Prostate gland (tissue), 2 donors: ENCODE data around the gene CCDC121.

ENCODE experiments used
- POLR2AphosphoS5 ChIP-seq: sonication (generic); formaldehyde crosslinking; IDR thresholded peaks from one replicate; pipeline ENCODE4 v1.6.1; 2017; ENCODE audit warnings: antibody characterized with exemption
- TF ChIP-seq, protein P1 (sequence below), 4 experiments: fragments of 200-600 bp in 2 of 4; fragments of 450-650 bp in 2 of 4; sonication (generic) in 2 of 4; IDR thresholded peaks; 1 replicate in 3 of 4; 2 replicates in 1 of 4; pipeline ENCODE4 v1.5.1; 2016 to 2019; ENCODE audit warnings: antibody characterized with exemption in 4 of 4, mild to moderate bottlenecking in 2 of 4, moderate library complexity in 2 of 4

DNA sequence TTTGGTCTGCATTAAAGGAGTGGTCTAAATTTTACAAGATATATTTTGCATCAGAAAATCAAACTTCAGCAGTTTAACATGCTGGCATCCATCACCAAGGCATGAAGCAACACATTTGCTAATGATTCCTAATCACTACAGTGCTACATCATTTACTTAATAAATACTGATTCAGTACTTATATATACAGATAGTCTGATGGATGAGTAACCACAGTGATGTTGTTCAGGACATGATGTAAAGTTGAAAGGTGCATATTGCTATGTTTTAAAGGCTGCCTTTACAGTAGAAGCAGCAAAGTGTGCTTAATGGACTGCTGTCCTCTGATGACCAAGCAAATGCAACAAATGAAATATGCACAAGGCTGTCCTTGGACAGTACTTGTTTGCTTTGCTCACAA lies 23.5 kb upstream of the CCDC121 start:
- no peak for TF ChIP-seq POLR2AphosphoS5
- TF ChIP-seq, protein P1, sequence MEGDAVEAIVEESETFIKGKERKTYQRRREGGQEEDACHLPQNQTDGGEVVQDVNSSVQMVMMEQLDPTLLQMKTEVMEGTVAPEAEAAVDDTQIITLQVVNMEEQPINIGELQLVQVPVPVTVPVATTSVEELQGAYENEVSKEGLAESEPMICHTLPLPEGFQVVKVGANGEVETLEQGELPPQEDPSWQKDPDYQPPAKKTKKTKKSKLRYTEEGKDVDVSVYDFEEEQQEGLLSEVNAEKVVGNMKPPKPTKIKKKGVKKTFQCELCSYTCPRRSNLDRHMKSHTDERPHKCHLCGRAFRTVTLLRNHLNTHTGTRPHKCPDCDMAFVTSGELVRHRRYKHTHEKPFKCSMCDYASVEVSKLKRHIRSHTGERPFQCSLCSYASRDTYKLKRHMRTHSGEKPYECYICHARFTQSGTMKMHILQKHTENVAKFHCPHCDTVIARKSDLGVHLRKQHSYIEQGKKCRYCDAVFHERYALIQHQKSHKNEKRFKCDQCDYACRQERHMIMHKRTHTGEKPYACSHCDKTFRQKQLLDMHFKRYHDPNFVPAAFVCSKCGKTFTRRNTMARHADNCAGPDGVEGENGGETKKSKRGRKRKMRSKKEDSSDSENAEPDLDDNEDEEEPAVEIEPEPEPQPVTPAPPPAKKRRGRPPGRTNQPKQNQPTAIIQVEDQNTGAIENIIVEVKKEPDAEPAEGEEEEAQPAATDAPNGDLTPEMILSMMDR (IDR thresholded peaks at IDR 0.05) = no peak
